Activated T-helper 1 cell treated with anti-CD3 and anti-CD28 coated beads, Interleukin-12 subunit alpha, Interleukin-12 subunit beta, Interleukin-2, Interleukin-4 antibody, amounts not matched to agents 30 ng/mL and 10 ng/mL and 1 ng/mL, durations not matched to agents 14 hours and 24 hours and 36 hours (primary cell): ENCODE results near the gene TRIM45. TPM values are rescaled to one million over a fixed set of nuclear protein-coding genes. Genes with fewer than 3 reads are reported as not detected.

Experiments
- DNase-seq: peaks from one replicate; pipeline ENCODE4 v3.0.0; 2021; ENCODE audit warnings: low spot score
- H3K27ac Mint-ChIP-seq: one replicate; pipeline ENCODE4 v1.8.0; 2021; ENCODE audit warnings: mild to moderate bottlenecking, mixed read lengths
- H3K27me3 Mint-ChIP-seq: one replicate; pipeline ENCODE4 v1.8.0; 2022; ENCODE audit warnings: mild to moderate bottlenecking, moderate library complexity, mixed read lengths; ENCODE audit not compliant: insufficient read depth
- H3K36me3 Mint-ChIP-seq: one replicate; pipeline ENCODE4 v1.8.0; 2021; ENCODE audit warnings: low read depth, mixed read lengths
- H3K4me1 Mint-ChIP-seq: one replicate; pipeline ENCODE4 v1.8.0; 2021; ENCODE audit warnings: low read depth, mixed read lengths
- H3K4me3 Mint-ChIP-seq: one replicate; pipeline ENCODE4 v1.8.0; 2021; ENCODE audit warnings: mild to moderate bottlenecking, moderate library complexity, mixed read lengths
- H3K9me3 Mint-ChIP-seq: one replicate; pipeline ENCODE4 v1.8.0; 2021; ENCODE audit warnings: mixed read lengths
- intact Hi-C: fragments of 100-400 bp; cut with micrococcal nuclease; formaldehyde crosslinking; loops from one replicate; pipeline ENCODE4 v1.15.1; 2024
- total RNA-seq: library from RNA; stranded (reverse); gene quantifications from 2 replicates; pipeline ENCODE4 v1.2.3, GENCODE V29; 2022

TRIM45 gene
- total RNA-seq, 1 donor from 2014 or later, result 1.1 TPM

DNA sequence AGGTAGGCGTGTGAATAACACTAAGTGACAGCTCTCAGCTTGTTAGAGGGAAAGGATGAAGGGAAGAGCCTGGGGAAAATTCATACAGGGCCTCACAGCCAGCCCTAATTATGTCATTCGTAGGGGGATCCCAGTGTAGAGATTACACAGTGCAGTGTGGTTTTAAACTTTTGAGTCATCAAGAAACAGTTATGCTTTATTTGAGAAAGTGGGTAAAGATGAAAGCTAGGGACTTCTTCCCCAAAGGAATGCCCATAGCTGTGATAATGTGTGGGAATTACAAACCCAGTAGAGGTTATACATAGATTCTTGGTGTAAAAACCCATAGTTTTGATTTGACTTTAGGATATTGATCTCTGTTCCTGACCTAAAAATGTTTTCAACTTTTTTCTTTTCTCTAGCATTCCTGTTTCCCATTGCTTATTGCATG is 59.5 kb downstream of the TRIM45 start:
- Mint-ChIP-seq H3K27ac (peak overlapping the region; percentile 76), H3K4me3 (peak overlapping the region; percentile 60), H3K27me3 (no peaks in the 10 kb centered on the region), H3K4me1 (peaks cover 41% of the 10 kb centered on the region), H3K36me3 (peaks cover 45% of the 10 kb centered on the region), H3K9me3 (no peaks in the 10 kb centered on the region)
- intact Hi-C loops, result loop anchor here (2.0 to 10.0 kb wide), 7 partner anchors 61 to 835 kb away; partner anchors contain the start of genes CD101 and MAN1A2
- peak; percentile 39 for DNase-seq

Other genes with a start within 250 kb of the TRIM45 start
- 38.0 and 43.4 TPM in 2 replicates for gene PTGFRN, start 211.8 kb downstream of the TRIM45 start, total RNA-seq
- gene CD101, start 120.0 kb downstream of the TRIM45 start, total RNA-seq, result 0.80 and 1.0 TPM in 2 replicates
- 103 and 114 TPM in 2 replicates for gene TTF2, start 61.4 kb downstream of the TRIM45 start, total RNA-seq
- not detected in 2 replicates for gene VTCN1, start 89.2 kb upstream of the TRIM45 start, total RNA-seq
- 30.1 and 32.5 TPM in 2 replicates for gene MAN1A2, start 245.7 kb upstream of the TRIM45 start, total RNA-seq